Heart left ventricle (tissue), 13 donors: ENCODE measurements around the gene TRPV5.

Experiments
- CTCF ChIP-seq, 12 donors: fragments of 200-600 bp; sonication (generic) in 4 of 12; IDR thresholded peaks; one replicate each; pipeline versions ENCODE4 v1.5.0 to v1.8.0; 2018 to 2022; ENCODE audit warnings: antibody characterized with exemption in 12 of 12, mild to moderate bottlenecking in 5 of 12
- POLR2A ChIP-seq, 2 donors: fragments of 450-650 bp; IDR thresholded peaks; one replicate each; pipeline ENCODE4 v1.6.1; 2017; ENCODE audit warnings: antibody characterized with exemption in 2 of 2, mild to moderate bottlenecking in 2 of 2, moderate library complexity in 2 of 2
- donor health status: ischemic (EF 13 %, LVEDD 7.1; RV severe dilation, severe dysfunction).
- donor health status: DM: no; HTN: yes; CAD: no.
- donor health status: DM: no; HTN: no; CAD: no.
- donor health status: ischemic (EF 25% LVEDD 6.9; RV normal size, moderate dysfunction).
- donor health status: ischemic (EF 25% LVEDD 5.7; RV mildly dilated, moderate dysfunction).
- donor health status: ischemic (EF 35%, LVEDD 5.7; RV mildly dilated, moderate dysfunction).
- donor health status: nonischemic (EF 11% LVEDD 7.7; RV severe dilation, severe dysfunction).
- donor health status: DM: yes; HTN: yes; CAD: no.
- donor health status: PGD.
- donor health status: ischemic (EF 29% LVEDD 5.4; RV normal size, mild dysfunction).
- donor health status: nonischemic (EF 23%, LVEDD 6.1; RV moderate dilation, normal function).

- TF ChIP-seq CTCF (IDR thresholded peaks at IDR 0.05) = no peak
- TF ChIP-seq POLR2A (IDR thresholded peaks at IDR 0.05) = no peak
Observed at GRCh38 chr7:142905759-142906158, 27.8 kb downstream of the TRPV5 start.
